Skeletal muscle tissue (tissue), 4 donors: Measurements from ENCODE around the gene CGREF1. TPM values are rescaled to one million over a fixed set of nuclear protein-coding genes. Genes with fewer than 3 reads are reported as not detected.
A peak's percentile ranks its signal among the peaks of the same experiment; 100 is the strongest.

Source experiments
- H3K27ac ChIP-seq: one replicate; pipeline ENCODE4 v1.7.0; 2013; ENCODE audit warnings: mild to moderate bottlenecking, low read depth, low read length, inconsistent platforms
- H3K27me3 ChIP-seq, 3 donors: one replicate each; pipeline ENCODE4 v1.7.0; 2013; ENCODE audit warnings: low read length in 3 of 3; ENCODE audit not compliant: control insufficient read depth in 3 of 3, insufficient read depth in 3 of 3
- H3K36me3 ChIP-seq, 3 donors: one replicate each; pipeline ENCODE4 v1.7.0; 2013; ENCODE audit warnings: low read length in 3 of 3; ENCODE audit not compliant: control insufficient read depth in 3 of 3, insufficient read depth in 3 of 3
- H3K4me1 ChIP-seq, 3 donors: one replicate each; pipeline ENCODE4 v1.7.0; 2013; ENCODE audit warnings: low read length in 3 of 3, mild to moderate bottlenecking in 3 of 3; ENCODE audit not compliant: control insufficient read depth in 3 of 3, insufficient read depth in 3 of 3
- H3K4me3 ChIP-seq, 3 donors: one replicate each; pipeline ENCODE4 v1.7.0; 2013; ENCODE audit warnings: low read length in 3 of 3
- H3K9ac ChIP-seq, 3 donors: one replicate each; pipeline ENCODE4 v1.7.0; 2013; ENCODE audit warnings: low read length in 3 of 3, mild to moderate bottlenecking in 3 of 3, moderate library complexity in 2 of 3, low read depth in 1 of 3
- H3K9me3 ChIP-seq, 3 donors: one replicate each; pipeline ENCODE4 v1.7.0; 2013; ENCODE audit warnings: low read length in 3 of 3; ENCODE audit not compliant: control insufficient read depth in 3 of 3
- total RNA-seq: library from RNA; depleted of rRNA; stranded (reverse); fragments of >200 nt; gene quantifications from one replicate; pipeline ENCODE4 v1.2.3, GENCODE V29; 2014
- donor health status: Osteomylitis.

The CGREF1 gene
- total RNA-seq, 1 donor from 2014 or later = 2.1 TPM

DNA sequence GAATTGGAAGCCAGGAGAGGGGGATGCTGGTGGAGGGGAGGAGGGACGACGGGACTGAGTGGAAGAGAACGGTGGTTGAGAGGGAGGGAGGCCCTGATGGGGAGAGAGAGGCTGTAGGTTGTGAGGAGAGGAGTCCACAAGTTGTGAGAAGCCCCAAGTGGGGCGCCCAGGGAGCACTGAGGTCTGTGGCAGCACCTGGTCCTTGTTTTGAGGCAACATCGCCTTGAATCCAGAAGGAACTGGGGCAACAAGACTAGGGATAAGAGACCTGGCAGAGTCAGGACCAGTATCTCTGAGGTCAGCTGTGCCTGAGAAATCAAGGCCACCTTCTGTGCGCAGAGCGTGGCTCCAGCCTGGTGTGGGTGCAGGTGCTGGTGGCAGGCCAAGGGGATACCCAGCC is 19.2 kb upstream of the CGREF1 start:
- Histone ChIP-seq H3K4me1 (peaks cover 6 to 11% (median 7%) of the 10 kb centered on the region in 3 donors), H3K9me3 (no peaks in the 10 kb centered on the region), H3K36me3 (peaks cover 0 to under 1% (median 0%) of the 10 kb centered on the region in 3 donors), H3K27ac (no peak overlapping the region), H3K27me3 (no peaks in the 10 kb centered on the region), H3K9ac (no peak overlapping the region), H3K4me3 (no peak overlapping the region)

DNA sequence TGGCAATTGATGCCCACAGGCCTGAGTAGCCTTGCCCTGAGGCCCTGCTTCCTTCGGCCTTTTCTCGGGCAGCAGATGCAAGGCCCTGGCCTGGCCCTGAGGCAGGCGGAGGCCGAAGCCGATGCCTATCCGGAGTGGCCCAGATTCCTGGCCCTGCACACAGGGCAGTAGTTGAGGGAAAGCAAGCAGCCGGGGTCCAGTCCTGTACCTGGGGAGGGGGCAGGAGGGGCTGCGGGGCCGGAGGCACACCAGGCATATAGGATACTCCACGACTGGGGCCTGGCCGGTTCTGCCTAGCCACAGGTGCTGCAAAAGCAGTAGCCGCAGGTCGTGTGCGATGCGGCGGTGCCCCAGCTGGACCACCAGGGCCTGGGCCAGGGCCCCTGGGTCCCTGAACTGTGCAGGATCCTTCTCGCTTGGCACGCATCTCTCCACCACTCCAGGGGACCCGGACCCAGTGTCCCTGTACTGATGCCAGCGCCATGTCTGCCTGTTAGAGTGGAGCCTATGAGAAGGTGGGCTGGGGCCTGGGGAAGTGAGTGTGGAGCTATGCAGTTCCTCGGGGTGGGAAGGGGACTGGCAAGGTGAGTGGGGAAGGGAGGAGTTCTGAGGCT is 18.5 kb upstream of the CGREF1 start:
- H3K4me1 ChIP-seq = peaks cover 12 to 17% (median 14%) of the 10 kb centered on the region in 3 donors
- peaks cover 5 to 7% (median 7%) of the 10 kb centered on the region in 3 donors for H3K36me3 ChIP-seq
- H3K27ac ChIP-seq = no peak overlapping the region
- H3K4me3 ChIP-seq = no peak overlapping the region
- H3K27me3 ChIP-seq = no peaks in the 10 kb centered on the region
- no peak overlapping the region for H3K9ac ChIP-seq
- H3K9me3 ChIP-seq = no peaks in the 10 kb centered on the region

- Histone ChIP-seq H3K27me3 (no peaks in the 10 kb centered on the region), H3K36me3 (peaks cover 12 to 14% (median 13%) of the 10 kb centered on the region in 3 donors), H3K4me1 (peaks cover 14 to 20% (median 16%) of the 10 kb centered on the region in 3 donors), H3K27ac (no peak overlapping the region), H3K9ac (no peak overlapping the region), H3K9me3 (no peaks in the 10 kb centered on the region), H3K4me3 (no peak overlapping the region)
Observed at GRCh38 chr2:27136751-27137150, 17.8 kb upstream of the CGREF1 start.

DNA sequence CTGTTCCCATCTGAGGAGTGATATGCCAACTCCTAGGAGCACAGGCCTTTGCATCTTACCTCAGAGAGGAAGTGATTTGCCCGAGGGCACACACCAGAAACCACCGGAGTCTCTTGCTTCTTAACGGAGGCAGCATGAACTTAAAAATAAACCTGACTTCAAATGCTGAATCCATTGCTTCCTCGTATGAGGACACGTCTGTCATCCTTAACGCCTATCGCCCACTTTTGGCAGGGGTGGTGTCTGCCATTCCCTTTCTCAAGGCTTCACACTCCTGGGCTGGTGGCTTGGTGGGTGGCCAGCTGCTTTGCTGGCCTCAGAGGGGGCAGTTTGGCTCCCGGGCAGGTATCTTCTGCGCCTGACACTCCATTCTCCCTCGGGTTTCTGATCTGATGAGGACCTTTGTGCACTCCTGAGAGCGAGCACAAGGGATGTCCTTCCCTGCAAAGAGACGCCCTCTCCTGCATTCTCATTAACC is 16.6 kb upstream of the CGREF1 start:
- Histone ChIP-seq H3K27me3 (no peaks in the 10 kb centered on the region), H3K4me1 (peaks cover 14 to 20% (median 16%) of the 10 kb centered on the region in 3 donors), H3K36me3 (peaks cover 24 to 26% (median 25%) of the 10 kb centered on the region in 3 donors), H3K27ac (peak overlapping the region; percentile 88), H3K9ac (no peak overlapping the region), H3K9me3 (no peaks in the 10 kb centered on the region), H3K4me3 (no peak overlapping the region)

GRCh38 chr2:27134781-27135477 is 16.0 kb upstream of the CGREF1 start:
- Histone ChIP-seq H3K9ac (no peak overlapping the region), H3K4me3 (peak overlapping the region; percentile 30 to 40 (median 35)), H3K4me1 (peaks cover 14 to 20% (median 16%) of the 10 kb centered on the region in 3 donors), H3K9me3 (no peaks in the 10 kb centered on the region), H3K27ac (peak overlapping the region; percentile 88), H3K36me3 (peaks cover 30 to 32% (median 30%) of the 10 kb centered on the region in 3 donors), H3K27me3 (no peaks in the 10 kb centered on the region)

DNA sequence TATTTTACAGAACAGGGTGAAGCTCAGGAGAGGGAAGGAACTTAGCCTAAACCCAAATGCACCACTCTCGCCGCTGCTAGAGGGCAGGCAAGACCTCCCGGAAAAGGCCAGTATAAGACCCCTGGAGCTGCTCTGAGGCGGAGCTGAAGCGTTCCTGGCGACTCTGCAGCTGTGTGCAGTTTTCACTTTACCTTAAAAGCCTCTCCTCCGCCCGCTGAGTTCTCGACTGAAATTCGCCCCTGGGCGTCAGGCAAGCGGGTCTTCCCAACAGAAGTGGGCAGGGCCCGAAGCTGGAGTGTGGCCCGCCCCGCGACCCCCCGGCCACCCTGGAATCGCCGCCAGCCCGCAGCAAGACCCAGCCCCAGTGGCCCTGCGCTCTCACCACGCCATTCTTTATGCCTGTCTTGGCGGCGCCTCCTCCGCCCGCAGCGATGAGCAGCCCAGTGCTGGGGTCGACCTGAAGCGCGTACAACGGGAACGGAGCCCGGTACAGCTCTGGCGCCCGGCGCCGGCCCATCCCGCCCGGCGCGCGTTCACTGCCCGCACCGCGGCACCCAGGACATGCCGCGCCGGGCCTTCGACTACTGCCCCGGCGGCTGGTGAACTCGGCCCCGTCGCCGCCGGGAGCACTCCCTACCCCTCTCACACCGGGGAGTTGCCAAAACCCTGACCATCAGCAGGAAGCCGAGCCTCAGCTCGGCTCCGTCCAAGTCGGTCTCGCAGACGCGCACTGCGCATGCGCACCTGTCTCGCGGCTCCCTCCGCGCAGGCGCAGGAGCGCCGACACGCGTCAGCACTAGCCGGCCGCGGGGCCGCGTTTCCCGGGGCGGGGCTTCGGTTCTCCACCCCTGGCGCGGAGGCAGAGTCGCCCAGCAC is 15.2 kb upstream of the CGREF1 start, which contains the start of gene PREB:
PREB (minus strand) TSS at position 732 of the 876 bp plus-strand sequence; CDS start at position 517, 215 bp downstream.
- Histone ChIP-seq H3K27ac (peak within 1 kb of the TSS; percentile 88), H3K9ac (peak within 1 kb of the TSS; percentile 91 to 96 (median 92)), H3K4me1 (peaks cover 14 to 20% (median 16%) of the 10 kb centered on the region in 3 donors), H3K27me3 (no peaks in the 10 kb centered on the region), H3K4me3 (peak within 1 kb of the TSS; percentile 77 to 92 (median 92)), H3K9me3 (no peaks in the 10 kb centered on the region), H3K36me3 (peaks cover 34 to 38% (median 37%) of the 10 kb centered on the region in 3 donors)

DNA sequence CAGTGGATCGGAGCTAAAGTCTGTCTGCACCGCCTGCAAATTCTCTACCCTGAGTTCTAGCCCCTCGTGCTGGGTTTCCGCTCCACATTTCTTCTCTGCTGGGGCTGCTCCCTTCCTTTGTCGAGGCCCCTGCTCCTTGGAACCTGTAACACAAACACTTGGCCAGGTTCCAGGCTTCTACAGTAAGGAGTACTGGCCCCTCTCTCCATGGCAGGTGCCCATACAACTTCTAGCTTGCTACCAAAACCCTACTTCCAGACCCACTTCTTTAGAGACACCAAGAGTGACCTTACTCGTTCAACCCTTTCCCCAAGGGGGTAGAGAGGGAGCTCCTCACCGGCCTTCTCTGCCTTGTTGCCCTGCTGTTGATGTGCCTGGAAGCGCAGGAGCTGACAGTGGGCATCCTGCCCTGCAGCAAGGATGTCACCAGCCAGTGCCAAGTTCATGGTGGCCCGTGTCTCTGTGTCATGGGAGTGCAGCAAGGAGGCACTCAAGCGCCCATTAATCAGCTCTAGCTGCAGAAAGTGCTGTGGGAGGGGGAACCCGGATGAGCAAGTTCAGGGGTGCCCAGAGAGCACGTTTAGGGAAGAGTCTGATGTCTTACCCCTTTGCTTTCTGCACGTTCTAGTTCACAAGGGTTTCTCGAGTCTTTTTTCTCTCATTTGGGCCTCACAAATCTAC is 14.4 kb upstream of the CGREF1 start:
- H3K27me3 ChIP-seq = no peaks in the 10 kb centered on the region
- H3K4me3 ChIP-seq = peak overlapping the region; percentile 77 to 92 (median 92)
- H3K36me3 ChIP-seq = peaks cover 34 to 41% (median 38%) of the 10 kb centered on the region in 3 donors
- H3K9ac ChIP-seq = peak overlapping the region; percentile 91 to 96 (median 92)
- peak overlapping the region; percentile 88 for H3K27ac ChIP-seq
- peaks cover 14 to 20% (median 16%) of the 10 kb centered on the region in 3 donors for H3K4me1 ChIP-seq
- H3K9me3 ChIP-seq = no peaks in the 10 kb centered on the region

GRCh38 chr2:27131429-27131828 is 12.5 kb upstream of the CGREF1 start:
- no peak overlapping the region for H3K9ac ChIP-seq
- no peaks in the 10 kb centered on the region for H3K9me3 ChIP-seq
- H3K36me3 ChIP-seq = peaks cover 34 to 41% (median 38%) of the 10 kb centered on the region in 3 donors
- H3K4me1 ChIP-seq = peaks cover 16 to 22% (median 16%) of the 10 kb centered on the region in 3 donors
- no peak overlapping the region for H3K4me3 ChIP-seq
- no peak overlapping the region for H3K27ac ChIP-seq
- H3K27me3 ChIP-seq = no peaks in the 10 kb centered on the region

GRCh38 chr2:27130396-27130795 is 11.5 kb upstream of the CGREF1 start:
- no peak overlapping the region for H3K27ac ChIP-seq
- H3K36me3 ChIP-seq = peaks cover 34 to 41% (median 38%) of the 10 kb centered on the region in 3 donors
- no peaks in the 10 kb centered on the region for H3K27me3 ChIP-seq
- H3K9me3 ChIP-seq = no peaks in the 10 kb centered on the region
- peaks cover 24 to 31% (median 25%) of the 10 kb centered on the region in 3 donors for H3K4me1 ChIP-seq
- no peak overlapping the region for H3K9ac ChIP-seq
- H3K4me3 ChIP-seq = no peak overlapping the region
